NCI-H1092 treated with DMSO at 0.1 percent for 48 hours (cell line): Measurements from ENCODE around the gene CYP1B1.
"Not testable (repeated sequence)": the region's sequence is repeated elsewhere in the genome, so short reads cannot be mapped to it uniquely, and the experiment has no call there.

Source experiments
- DNase-seq: peaks from one replicate; lab custom pipeline; 2025; lab: John Stamatoyannopoulos, UW

Gene CYP1B1

DNA sequence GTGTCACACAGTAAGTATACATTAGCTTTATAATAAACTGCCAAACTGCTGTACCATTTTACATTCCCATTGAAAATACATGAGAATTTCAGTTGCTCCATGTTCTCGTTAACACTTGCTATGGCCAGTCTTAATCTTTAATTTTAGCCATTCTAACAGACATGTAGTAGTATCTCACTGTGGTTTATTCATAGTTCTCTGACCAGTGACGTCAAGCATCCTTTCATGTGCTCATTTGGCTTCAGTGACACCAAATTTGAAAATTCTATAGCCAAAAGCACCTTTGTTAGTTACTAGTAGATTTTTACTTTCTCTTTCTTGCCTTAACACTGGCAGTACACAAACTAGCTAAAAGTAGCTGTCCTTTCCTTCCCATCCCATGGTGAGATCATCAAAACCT is 43.0 kb downstream of the CYP1B1 start:
- no peak for DNase-seq

- DNase-seq: no peak
Measured at GRCh38 chr2:38030635-38031355, 45.2 kb downstream of the CYP1B1 start.

DNA sequence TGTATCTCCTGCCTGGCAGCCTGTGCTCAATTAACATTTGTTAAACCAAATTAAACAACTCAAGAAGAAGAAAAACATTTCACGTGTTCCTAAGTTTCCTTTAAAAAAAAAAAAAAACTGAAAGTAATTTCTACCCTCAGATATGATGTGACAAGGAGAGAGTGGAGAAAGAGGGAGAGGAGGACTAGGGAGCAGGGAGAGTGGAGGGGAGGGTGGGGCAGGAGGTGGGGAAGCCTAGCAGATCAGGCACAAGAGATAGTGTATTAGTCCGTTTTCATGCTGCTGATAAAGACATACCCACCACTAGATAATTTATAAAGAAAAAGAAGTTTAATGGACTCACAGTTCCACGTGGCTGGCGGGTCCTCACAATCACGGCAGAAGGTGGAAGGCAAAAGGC is 46.4 kb downstream of the CYP1B1 start:
- no peak for DNase-seq

- no peak for DNase-seq
Measured at GRCh38 chr2:38028829-38029228, 47.1 kb downstream of the CYP1B1 start.

GRCh38 chr2:38026846-38027245 is 49.1 kb downstream of the CYP1B1 start:
- no peak for DNase-seq

GRCh38 chr2:38021589-38021988 is 54.4 kb downstream of the CYP1B1 start:
- DNase-seq: no peak

- DNase-seq: not testable (repeated sequence)
Measured at GRCh38 chr2:38020359-38021069, 55.4 kb downstream of the CYP1B1 start.

DNA sequence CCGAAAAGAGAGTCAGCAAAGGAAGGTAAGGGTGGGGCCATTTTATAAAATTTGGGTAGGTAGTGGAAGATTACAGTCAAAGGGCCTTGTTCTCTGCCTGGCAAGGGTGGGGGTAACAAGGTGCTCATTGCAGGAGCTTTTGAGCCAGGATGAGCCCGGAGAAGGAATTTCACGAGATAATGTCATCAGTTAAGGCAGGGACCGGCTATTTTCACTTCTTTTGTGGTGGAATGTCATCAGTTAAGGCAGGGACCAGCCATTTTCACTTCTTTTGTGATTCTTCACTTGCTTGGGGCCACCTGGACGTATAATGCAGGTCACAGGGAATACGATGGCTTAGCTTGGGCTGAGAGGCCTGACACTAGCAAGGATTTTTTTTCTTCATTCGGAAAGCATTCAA is 58.1 kb downstream of the CYP1B1 start:
- DNase-seq: no peak
